ENCODE data around the gene PAN2.
"Not testable (repeated sequence)": the region's sequence is repeated elsewhere in the genome, so short reads cannot be mapped to it uniquely, and the experiment has no call there.

The PAN2 gene

DNA sequence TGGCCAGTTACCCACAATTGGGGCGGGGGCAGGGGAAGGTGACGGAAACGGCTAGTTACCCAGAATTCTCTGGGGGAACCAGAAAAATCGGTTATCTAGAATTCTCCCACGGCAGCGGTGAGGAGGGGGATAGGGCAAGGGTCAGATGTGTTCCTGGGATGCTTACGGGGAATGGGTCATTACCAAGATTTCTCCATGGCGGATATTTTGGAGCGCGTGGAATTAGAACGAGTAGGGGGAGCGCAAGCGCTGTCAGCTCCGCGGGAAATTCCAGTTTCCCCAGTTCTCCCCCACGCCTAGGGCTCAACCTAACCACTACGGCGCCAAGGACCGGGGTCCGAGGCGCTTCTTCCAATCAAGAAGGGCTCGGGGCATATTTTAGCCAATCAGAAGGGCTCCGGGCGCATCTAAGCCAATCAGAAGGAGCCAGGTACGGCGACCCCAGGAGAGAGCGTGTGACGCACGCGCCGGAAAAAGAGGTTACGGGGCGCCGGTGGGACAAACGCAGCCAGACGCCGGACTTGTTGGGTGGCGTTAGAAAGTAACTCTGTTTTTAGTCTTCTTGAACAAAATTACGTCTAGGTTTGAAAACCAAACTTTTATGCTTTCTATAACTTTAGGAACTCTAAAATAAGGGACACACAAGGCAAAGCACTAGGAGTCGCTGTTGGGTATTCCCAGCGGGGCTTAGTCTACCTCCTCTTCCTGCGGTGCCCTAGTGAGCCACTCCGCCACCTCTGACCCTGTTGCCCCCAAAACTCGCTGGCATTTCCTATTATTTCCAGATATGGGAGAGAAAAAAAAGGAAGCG lies at the start of gene PAN2:
TSS of gene PAN2 (minus strand) at position 322 of the 811 bp plus-strand sequence. CDS start 906 bp downstream, outside the sequence.
- peak; percentile 79 for DNase-seq (ENCODE audit: low read depth)

DNA sequence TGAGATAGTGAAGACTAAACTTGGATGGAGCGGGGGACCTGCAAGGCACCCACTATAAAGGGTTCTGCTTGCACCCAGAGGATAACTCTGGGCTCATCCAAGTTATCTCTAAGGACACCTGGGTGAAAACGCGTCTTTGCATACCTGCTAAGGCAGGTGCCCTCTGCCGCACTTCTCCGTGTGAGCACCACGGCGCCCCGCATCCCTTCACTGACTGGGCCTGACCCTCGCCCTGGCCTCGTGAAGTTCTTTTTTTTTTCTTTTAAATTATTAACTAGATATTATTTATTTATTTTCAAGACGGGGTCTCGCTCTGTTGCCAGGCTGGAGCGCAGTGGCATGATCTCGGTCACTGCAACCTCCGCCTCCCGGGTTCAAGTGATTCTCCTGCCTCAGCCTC lies 48.8 kb upstream of the PAN2 start:
- no peak for DNase-seq (ENCODE audit: low read depth)

- DNase-seq (ENCODE audit: low read depth), result no peak
These were observed 44.2 kb upstream of the PAN2 start for GRCh38 chr12:56377989-56378316.

DNA sequence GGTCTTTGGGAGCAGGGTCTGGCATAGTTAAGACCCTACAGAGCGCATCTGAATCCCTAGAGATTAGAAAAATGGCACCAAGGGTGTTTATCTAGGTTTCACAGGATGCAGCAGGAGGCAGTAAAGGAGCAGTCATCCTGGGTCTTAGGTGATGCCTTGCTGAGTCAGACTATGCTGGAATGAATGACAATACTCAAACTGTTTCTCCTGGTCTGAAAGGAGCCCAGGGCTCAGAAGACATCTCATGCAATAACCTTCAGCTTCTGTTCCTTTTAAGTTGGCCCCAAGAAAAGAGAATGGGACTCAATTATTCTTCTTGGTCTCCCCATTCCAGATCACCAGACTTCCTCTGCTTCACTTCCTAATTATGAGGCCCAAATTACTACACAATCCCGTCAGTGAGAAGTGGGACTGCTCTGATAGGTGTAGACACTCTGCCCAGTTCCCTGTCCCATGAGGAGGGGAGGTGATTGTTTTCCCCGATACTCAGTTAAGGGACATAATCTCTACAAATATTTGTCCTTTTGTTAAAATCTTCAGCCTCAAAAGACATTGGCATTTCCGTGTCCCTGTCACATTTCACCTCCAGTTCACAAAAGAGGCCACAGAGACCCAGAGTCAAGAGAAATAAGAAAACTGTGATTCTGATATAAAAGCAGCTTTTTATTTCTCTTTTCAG lies 43.6 kb upstream of the PAN2 start:
- no peak for DNase-seq (ENCODE audit: low read depth)

- no peak for DNase-seq (ENCODE audit: low read depth)
These were observed 42.0 kb upstream of the PAN2 start for GRCh38 chr12:56375598-56376434.

GRCh38 chr12:56374726-56375597 lies 41.2 kb upstream of the PAN2 start:
- DNase-seq (ENCODE audit: low read depth), result no peak

GRCh38 chr12:56373515-56373914 lies 39.7 kb upstream of the PAN2 start:
- DNase-seq (ENCODE audit: low read depth), result no peak

DNA sequence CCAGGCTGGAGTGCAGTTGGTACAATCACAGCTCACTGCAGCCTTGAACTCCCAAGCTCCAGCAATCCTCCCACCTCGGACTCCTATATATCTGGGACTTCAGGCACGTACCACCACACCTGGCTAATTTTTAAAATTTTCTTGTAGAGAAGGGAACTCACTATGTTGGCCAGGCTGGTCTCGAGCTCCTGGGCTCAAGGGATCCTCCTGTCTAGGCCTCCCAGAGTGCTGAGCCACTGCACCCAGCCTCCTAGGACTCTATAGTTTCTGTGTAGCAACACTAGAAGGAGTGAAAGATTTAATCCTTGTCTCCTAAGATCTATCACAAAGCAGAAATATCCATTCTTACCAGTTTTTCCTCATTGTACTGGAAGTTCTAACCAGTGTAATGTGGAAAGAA lies 33.1 kb upstream of the PAN2 start:
- DNase-seq (ENCODE audit: low read depth), result no peak

- no peak for DNase-seq (ENCODE audit: low read depth)
These were observed 28.6 kb upstream of the PAN2 start, which contains the start of gene APOF for GRCh38 chr12:56362130-56363059. Gene APOF, minus strand, starts transcription at chr12:56362857. Its CDS starts 112 bp downstream, at chr12:56362745.

GRCh38 chr12:56361487-56362129 lies 27.8 kb upstream of the PAN2 start:
- DNase-seq (ENCODE audit: low read depth), result no peak

- DNase-seq (ENCODE audit: low read depth), result peak; percentile 98
These were observed 26.3 kb upstream of the PAN2 start, which contains the start of gene STAT2 for GRCh38 chr12:56359851-56360767. Gene STAT2, minus strand, starts transcription at chr12:56360107. Its CDS starts 3,536 bp downstream, at chr12:56356571.

- no peak for DNase-seq (ENCODE audit: low read depth)
These were observed 25.2 kb upstream of the PAN2 start for GRCh38 chr12:56358836-56359532.

GRCh38 chr12:56351325-56351724 lies 17.5 kb upstream of the PAN2 start:
- DNase-seq (ENCODE audit: low read depth), result no peak

DNA sequence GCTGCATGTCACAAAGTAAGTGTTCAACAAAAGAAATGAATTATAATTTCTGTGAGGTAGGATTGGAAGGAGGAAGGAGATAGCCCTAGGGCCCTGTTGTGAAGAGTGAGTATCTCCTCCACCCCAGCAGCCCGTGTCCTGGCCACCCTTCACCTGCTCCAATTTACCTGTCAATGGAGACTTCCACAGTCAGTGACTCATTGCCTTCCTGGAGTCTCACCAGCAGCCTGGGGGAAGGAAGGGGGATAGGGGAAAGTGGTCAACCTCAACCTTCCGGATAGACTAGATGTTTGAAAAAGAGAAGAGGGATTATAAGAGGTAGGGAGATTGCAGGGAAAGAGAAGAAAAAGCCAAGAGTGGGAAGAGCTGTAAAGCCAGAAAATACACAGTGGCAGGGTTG lies 16.9 kb upstream of the PAN2 start:
- no peak for DNase-seq (ENCODE audit: low read depth)

- no peak for DNase-seq (ENCODE audit: low read depth)
These were observed 15.0 kb upstream of the PAN2 start for GRCh38 chr12:56348776-56349175.

- not testable (repeated sequence) for DNase-seq (ENCODE audit: low read depth)
These were observed 13.5 kb upstream of the PAN2 start for GRCh38 chr12:56347255-56347654.

DNA sequence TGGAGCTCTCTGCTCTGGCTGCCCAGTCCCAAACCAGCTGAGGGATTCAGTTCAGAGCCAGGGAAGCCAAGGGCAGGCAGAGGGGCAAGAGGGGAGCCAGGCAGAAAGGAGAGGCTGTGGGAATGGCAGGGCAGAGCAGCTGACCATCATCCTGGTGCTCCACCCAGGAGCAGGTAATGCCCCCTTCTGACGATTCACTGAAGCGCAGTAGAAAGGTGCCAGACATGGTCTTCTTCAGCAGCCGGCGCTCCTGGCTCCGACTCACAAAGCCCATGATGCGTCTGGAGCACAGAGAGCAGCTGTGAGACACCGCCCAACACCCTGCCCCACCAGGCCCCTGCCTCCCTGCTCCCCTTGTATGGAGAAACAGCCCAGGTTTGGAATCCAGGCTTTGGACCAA lies 12.9 kb upstream of the PAN2 start:
- no peak for DNase-seq (ENCODE audit: low read depth)

GRCh38 chr12:56342290-56342689 lies 8.5 kb upstream of the PAN2 start:
- not testable (repeated sequence) for DNase-seq (ENCODE audit: low read depth)
